Gastroesophageal sphincter (tissue), 3 donors: Measurements from ENCODE around the gene MORN5.

Experiments
- CTCF ChIP-seq, 4 experiments: fragments of 200-600 bp in 2 of 4; fragments of 450-650 bp in 2 of 4; sonication (generic) in 1 of 4; IDR thresholded peaks; one replicate each; pipeline ENCODE4 v1.5.1; 2017 to 2019; ENCODE audit warnings: antibody characterized with exemption in 4 of 4, mild to moderate bottlenecking in 2 of 4, moderate library complexity in 2 of 4
- POLR2A ChIP-seq, 2 donors: fragments of 450-650 bp; IDR thresholded peaks; one replicate each; pipeline ENCODE4 v1.6.1; 2017; ENCODE audit warnings: antibody characterized with exemption in 2 of 2, mild to moderate bottlenecking in 2 of 2, moderate library complexity in 1 of 2

GRCh38 chr9:122192261-122192875 is 32.7 kb downstream of the MORN5 start:
- TF ChIP-seq CTCF (IDR thresholded peaks at IDR 0.05) (no peak), POLR2A (IDR thresholded peaks at IDR 0.05) (no peak)
